Mucosa of descending colon (tissue), 3 donors: ENCODE data around the gene MAML2. TPM values are rescaled to one million over a fixed set of nuclear protein-coding genes. Genes with fewer than 3 reads are reported as not detected.

Source experiments
- ATAC-seq: fragments of 200-7000 bp; cut with Tn5 transposase; one replicate; pipeline ENCODE4 v1.9.1; 2020; ENCODE audit warnings: mild to moderate bottlenecking, moderate library complexity
- DNase-seq, 3 donors: peaks; one replicate each; pipeline ENCODE4 v3.0.0-alpha.2; 2020
- H3K36me3 ChIP-seq: fragments of 200-600 bp; one replicate; pipeline ENCODE4 v1.8.0; 2021; ENCODE audit warnings: low read depth, mild to moderate bottlenecking
- H3K4me1 ChIP-seq: fragments of 200-600 bp; one replicate; pipeline ENCODE4 v1.8.0; 2021; ENCODE audit warnings: low read depth, mild to moderate bottlenecking
- H3K4me3 ChIP-seq: fragments of 200-600 bp; one replicate; pipeline ENCODE4 v1.8.0; 2021; ENCODE audit warnings: mild to moderate bottlenecking
- H3K9me3 ChIP-seq: fragments of 200-600 bp; one replicate; pipeline ENCODE4 v1.8.0; 2021; ENCODE audit warnings: mild to moderate bottlenecking
- intact Hi-C, 2 donors: fragments of 100-400 bp; cut with DNase I in 1 of 2; cut with micrococcal nuclease in 1 of 2; formaldehyde crosslinking; loops; one replicate each; pipeline versions ENCODE4 v1.11.0 to v1.11.1; 2022; cut with DNase I, micrococcal nuclease
- total RNA-seq, 3 donors: library from RNA; stranded (reverse); fragmentation: NEBNext Ultra II Directional in 2 of 3; extraction: Animal tissue kit (Norgen Biotek cat#: 25700) in 2 of 3; gene quantifications; one replicate each; pipeline versions ENCODE4 v1.2.1 to v1.2.4, GENCODE V29; 2021 to 2023
- TF ChIP-seq, protein P1 (sequence below): fragments of 200-600 bp; IDR thresholded peaks from one replicate; pipeline ENCODE4 v1.8.0; 2022; ENCODE audit warnings: antibody characterized with exemption, mild to moderate bottlenecking
- donor health status: DM: no; HTN: no; CAD: no; lungs with moderate emphysema.
- donor health status: DM: no; HTN: no; CAD: no.
- donor health status: DM: no; HTN: yes; CAD: no.

Gene MAML2
- total RNA-seq, 3 donors from 2014 or later = 15.2 to 26.4 (median 15.8) TPM

DNA sequence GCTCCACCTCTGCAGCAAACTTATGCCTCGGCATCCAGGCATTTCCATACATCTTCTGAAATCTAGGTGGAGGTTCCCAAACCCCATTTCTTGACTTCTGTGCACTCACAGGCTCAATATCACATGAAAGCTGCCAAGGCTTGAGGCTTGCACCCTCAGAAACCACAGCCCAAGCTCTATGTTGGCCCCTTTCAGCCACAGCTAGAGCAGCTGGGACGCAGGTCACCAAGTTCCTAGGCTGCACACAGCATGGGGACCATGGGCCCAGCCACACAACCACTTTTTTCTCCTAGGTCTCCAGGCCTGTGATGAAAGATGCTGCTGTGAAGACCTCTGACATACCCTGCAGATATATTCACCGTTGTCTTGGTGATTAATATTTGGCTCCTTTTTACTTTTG lies 394.4 kb downstream of the MAML2 start:
- intact Hi-C loops = no loop called here
- DNase-seq (no peak), ATAC-seq (no peak)
- TF ChIP-seq, protein P1, sequence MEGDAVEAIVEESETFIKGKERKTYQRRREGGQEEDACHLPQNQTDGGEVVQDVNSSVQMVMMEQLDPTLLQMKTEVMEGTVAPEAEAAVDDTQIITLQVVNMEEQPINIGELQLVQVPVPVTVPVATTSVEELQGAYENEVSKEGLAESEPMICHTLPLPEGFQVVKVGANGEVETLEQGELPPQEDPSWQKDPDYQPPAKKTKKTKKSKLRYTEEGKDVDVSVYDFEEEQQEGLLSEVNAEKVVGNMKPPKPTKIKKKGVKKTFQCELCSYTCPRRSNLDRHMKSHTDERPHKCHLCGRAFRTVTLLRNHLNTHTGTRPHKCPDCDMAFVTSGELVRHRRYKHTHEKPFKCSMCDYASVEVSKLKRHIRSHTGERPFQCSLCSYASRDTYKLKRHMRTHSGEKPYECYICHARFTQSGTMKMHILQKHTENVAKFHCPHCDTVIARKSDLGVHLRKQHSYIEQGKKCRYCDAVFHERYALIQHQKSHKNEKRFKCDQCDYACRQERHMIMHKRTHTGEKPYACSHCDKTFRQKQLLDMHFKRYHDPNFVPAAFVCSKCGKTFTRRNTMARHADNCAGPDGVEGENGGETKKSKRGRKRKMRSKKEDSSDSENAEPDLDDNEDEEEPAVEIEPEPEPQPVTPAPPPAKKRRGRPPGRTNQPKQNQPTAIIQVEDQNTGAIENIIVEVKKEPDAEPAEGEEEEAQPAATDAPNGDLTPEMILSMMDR = no peak
- H3K4me1 ChIP-seq = no peaks in the 10 kb centered on the region
- H3K36me3 ChIP-seq = no peaks in the 10 kb centered on the region
- peaks cover 19% of the 10 kb centered on the region for H3K9me3 ChIP-seq
- no peak overlapping the region for H3K4me3 ChIP-seq

DNA sequence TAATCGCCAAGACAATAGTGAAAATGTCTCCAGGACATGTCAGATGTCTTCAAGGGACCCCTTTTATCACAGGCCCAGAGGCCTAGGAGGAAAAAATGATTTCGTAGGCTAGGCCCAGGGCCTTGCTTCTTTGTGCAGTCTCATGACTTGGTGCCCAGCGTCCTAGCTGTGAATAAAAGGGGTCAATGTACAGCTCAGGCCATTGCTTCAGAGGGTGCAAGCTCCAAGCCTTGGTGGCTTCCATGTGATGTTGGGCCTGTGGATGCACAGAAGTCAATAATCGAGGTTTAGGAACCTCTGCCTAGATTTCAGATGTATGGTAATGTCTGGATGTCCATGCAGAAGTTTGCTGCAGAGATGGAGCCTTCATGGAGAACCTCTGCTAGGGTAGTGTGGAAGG lies 398.4 kb downstream of the MAML2 start:
- H3K36me3 ChIP-seq = no peaks in the 10 kb centered on the region
- TF ChIP-seq, protein P1 = no peak
- no peak for DNase-seq
- intact Hi-C loops = no loop called here
- no peak overlapping the region for H3K4me3 ChIP-seq
- H3K9me3 ChIP-seq = peaks cover 19% of the 10 kb centered on the region
- no peak for ATAC-seq
- no peaks in the 10 kb centered on the region for H3K4me1 ChIP-seq

DNA sequence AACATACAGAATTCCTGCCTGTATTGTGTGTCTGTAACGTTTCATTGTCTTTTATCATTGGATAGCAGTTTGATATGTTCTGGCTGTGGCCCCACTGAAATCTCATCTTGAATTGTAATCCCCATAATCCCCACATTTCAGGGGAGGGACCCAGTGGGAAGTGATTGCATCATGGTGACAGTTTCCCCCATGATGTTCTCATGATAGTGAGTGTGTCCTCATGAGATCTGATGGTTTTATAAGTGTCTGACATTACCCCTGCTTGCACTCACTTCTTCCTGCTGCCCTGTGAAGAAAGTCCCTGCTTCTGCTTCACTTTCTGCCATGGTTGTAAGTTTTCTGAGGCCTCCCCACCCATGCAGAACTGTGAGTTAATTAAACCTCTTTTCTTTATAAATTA lies 399.4 kb downstream of the MAML2 start:
- H3K4me3 ChIP-seq = no peak overlapping the region
- ATAC-seq (no peak), DNase-seq (no peak)
- peaks cover 15% of the 10 kb centered on the region for H3K9me3 ChIP-seq
- intact Hi-C loops = no loop called here
- TF ChIP-seq, protein P1 = no peak
- no peaks in the 10 kb centered on the region for H3K4me1 ChIP-seq
- H3K36me3 ChIP-seq = no peaks in the 10 kb centered on the region

DNA sequence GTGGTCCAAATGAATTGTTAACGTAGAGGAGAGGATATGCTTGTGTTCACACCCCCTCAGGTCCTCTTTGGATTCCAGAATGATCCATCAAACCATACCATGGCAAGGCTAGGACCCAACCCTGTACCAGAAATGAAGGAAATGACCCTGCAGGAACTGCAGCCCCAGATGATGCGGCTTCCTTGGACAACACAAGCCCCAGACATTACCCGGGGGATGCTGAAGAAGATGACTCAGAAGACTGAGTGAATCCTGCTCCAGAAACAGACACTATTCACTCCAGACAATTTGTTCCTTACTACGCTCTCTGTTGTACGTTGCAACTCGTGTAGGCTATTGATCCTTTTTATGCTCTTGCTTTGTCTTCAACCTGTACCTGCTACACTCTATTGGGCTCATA lies 403.9 kb downstream of the MAML2 start:
- Histone ChIP-seq H3K9me3 (peaks cover 2% of the 10 kb centered on the region), H3K36me3 (no peaks in the 10 kb centered on the region), H3K4me1 (no peaks in the 10 kb centered on the region), H3K4me3 (no peak overlapping the region)
- intact Hi-C loops = no loop called here
- ATAC-seq = no peak
- no peak for DNase-seq
- TF ChIP-seq, protein P1 = no peak

DNA sequence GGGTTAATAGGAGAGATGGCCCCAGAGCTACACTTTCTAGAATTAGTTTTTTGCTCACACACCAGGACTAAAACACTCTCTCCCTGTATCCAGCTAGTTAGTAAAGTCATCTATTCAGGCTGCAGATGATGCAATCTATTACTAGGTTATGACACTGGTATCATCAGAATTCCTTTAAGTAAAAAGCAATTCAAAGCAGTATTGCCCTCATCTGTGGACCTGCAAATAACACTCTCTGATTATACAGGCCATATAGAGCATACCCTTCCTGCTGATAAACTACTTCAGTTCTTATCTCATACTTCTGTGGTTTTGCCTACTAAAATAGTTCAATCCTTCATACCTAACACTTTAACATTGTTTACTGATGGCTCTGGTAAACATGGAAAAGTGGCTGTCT lies 405.6 kb downstream of the MAML2 start:
- DNase-seq (no peak), ATAC-seq (no peak)
- TF ChIP-seq, protein P1 = no peak
- no peaks in the 10 kb centered on the region for H3K36me3 ChIP-seq
- H3K4me1 ChIP-seq = no peaks in the 10 kb centered on the region
- intact Hi-C loops = no loop called here
- H3K9me3 ChIP-seq = no peaks in the 10 kb centered on the region
- H3K4me3 ChIP-seq = no peak overlapping the region

DNA sequence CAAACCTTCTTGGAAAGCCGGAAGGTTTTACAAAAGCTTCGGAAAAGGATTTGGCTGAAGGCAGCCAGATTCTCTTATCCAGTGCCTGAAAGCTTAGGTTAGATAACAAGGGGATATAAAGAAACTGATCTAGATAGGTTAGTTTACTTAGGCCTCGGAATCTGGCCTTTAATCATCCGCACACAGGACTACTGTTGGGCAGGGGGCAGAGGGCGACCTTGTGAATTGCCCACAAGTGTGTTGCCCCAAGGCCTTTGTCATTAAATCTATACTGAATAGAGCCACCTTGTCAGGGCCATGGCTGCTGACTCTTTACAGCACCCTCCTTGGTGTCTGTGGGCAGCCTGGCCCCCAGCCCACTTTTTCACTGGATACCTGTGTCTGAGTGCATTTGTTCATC lies 409.4 kb downstream of the MAML2 start:
- intact Hi-C loops = no loop called here
- TF ChIP-seq, protein P1 = no peak
- H3K9me3 ChIP-seq = no peaks in the 10 kb centered on the region
- no peaks in the 10 kb centered on the region for H3K36me3 ChIP-seq
- no peak for ATAC-seq
- H3K4me1 ChIP-seq = no peaks in the 10 kb centered on the region
- no peak overlapping the region for H3K4me3 ChIP-seq
- DNase-seq = no peak
